Smooth muscle cell of the umbilical artery (primary cell): ENCODE measurements around the gene CD2BP2. TPM values are rescaled to one million over a fixed set of nuclear protein-coding genes. Genes with fewer than 3 reads are reported as not detected.

ENCODE experiments used
- total RNA-seq: library from RNA; depleted of rRNA; stranded (reverse); fragments of >200 nt; gene quantifications from 2 replicates; pipeline ENCODE4 v1.2.3, GENCODE V29; 2014

CD2BP2 gene
- total RNA-seq, result 27.9 and 28.5 TPM in 2 replicates

DNA sequence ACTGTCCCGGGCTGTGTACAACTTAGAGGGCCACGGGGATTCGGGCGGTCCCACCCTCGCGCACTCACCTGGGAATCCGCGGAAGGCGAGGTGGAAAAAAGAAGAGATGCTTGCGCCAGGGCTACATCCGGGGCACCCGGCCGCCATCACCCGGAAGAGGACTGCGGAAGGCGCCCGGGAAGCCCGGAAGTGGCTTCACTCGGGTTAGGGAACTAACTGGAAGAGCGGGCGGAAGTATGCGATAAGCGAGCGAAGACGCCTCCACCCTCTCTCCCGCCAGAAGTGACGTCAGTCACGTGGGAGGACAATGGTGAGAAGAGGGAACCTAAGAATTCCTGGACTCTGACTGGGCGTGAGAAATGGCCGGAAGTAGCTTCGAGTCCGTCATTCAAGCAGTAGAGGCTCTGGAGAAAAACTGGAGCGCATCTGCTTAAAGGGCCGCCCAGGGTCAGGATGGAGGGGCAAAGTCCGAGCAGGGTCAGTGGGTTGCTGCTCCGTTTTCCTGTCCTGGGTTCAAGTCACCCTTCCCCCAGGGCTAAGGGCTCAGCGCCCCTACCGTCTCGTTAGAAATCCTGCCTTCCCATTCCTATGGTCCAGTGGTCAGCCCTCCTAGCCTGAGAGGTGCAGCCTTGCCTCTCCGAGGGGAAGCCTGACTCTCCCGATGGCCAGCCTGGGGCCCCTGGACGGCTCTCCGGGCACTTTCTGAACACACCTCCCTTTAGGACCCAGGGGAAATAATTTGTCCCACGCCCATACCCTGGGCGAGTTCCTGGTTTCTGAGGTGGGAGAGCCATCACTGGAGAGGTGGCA is at the start of gene CD2BP2:
TSS of gene CD2BP2 (minus strand) at position 165 of the 810 bp plus-strand sequence. CDS start 627 bp downstream, outside the sequence.

DNA sequence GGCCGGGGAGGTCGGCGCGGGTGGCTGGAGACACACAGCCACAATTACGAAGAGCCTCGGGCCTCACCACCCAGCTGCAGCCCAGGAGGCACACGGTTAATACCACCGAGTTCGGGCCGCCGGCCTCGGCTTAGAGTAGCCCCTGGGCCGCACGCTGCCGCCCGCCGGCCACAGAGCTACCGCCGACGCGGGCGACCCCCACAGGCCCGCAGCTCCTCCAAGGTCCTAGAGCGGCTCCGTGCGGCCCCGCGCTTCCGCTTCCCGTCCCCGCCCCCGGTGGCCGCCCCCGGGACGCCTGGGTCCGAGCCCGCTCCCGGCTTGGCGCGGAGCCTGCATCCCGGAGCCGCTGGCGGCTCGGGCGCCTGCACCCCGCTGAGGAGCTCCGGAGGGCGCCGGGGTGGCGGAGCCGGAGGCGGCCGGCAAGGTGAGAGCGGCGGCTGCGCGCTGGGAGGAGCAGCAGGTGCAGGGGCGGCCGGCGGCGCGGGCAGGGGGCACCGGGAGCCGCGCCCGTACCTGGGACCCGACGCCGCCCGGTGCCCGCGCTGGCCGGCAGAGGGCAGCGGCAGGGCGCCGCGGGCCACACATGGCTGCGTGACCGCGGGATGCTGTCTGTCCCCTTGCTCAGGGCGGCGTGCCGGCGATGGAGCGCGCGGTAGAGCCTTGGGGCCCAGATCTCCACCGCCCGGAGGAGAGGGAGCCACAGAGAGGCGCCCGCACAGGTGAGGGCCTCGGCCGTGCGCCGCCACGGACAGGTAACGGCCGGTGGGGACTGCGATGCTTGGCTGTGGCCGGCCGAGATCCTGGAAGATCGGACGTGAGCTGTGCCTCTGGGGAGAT is 40.3 kb upstream of the CD2BP2 start, which contains the start of gene ZNF48:
TSS of gene ZNF48 (plus strand) at position 266 of the 837 bp plus-strand sequence. CDS start at position 641, 375 bp downstream.

DNA sequence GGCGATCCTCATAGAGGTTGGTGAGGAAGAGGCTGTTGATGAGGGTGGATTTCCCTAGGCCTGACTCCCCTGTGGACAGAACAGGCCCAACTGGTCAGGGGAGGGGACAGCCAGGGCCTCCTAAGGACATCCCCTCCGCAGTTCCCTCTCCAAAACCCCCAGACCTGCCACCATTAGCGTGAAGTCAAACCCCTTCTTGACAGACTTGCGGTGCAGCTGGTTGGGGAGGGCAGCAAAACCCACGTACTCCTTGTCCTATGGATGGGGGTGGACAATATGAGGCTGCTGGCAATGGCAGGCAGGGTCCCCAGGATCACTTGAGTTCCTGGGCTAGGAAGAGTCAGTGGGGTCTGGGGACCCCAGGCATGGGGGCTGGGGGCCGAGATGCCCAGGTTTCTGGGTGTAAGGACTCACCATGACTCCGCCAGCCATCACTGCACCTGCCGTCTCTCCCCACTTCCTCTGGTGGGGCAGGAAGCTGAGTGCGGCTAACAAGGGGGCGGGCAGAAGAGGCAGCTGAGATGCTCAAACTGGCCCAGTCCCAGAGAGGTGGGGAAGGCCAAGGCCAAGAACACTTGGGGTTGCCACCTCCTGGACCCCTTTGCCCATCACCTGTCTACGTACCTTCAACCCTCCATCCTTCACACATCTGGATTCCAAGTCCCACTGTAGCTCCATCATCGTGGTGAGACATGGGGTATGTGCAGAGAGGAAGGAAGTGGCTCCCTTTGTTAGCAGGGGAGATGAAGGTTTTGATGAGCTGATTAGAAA is 27.2 kb upstream of the CD2BP2 start, which contains the start of gene SEPTIN1:
TSS of gene SEPTIN1 (minus strand) at position 451 of the 771 bp plus-strand sequence. CDS start at position 432, 19 bp downstream.

DNA sequence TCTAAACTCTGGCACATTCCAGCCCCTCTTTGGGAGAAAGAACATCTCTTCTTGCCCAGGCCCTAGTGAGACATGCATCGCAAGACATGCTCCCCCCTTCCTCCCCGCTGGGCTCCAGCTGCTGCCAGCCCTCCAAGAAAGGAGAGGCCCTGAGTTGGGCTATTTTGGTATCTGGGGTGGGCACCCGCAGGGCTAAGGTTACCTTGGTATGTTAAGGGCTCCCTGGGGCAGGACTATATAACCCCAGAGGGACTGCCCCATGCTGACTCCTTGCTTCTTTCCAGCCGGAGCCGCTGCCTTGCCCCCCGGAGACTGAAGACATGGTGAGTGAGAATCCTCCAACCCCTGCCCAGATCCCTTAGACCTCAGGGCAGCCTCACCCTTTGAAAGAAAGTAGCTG is 19.4 kb upstream of the CD2BP2 start, which contains the start of gene MYL11:
TSS of gene MYL11 (plus strand) at position 265 of the 400 bp plus-strand sequence. CDS start at position 321, 56 bp downstream.

DNA sequence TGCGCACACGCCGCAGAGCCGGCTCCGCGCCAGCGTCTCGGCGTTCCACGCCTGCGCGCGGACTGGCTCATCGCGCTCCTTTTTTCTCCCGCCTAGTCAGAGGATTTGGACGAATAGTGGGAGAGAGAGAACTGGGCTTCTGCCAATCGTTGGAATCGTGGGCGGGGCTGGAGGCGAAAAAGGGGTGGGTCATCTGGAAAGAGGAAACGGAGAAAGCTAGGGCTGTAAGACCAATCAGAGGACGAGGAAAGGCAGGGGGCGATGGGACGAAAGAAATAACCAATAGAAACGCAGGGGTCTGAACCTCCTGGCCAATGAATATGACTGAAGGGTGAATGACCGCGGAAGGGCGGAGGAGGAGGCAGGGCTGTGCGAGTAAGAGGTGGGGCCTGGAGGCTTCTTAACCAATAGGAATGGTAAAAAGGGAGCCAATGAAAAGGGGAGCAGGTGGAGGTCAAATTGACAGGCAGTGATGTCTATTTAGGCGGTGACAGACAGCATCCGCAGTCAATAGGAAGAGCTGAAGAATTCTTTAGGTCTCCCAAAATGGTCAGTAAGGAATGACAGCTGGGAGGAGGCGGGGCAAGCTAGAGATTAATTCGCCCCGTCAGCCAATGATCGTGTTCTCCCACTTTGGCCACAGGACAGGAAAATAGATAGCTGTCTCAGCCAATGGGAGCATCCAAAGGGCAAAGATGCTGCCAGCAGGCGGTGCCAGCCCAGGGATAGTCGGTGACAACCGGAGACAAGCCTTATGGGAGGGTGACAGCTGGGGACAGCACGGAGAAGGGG is 15.5 kb upstream of the CD2BP2 start, which contains the start of gene TBC1D10B:
TSS of gene TBC1D10B (minus strand) at position 39 of the 792 bp plus-strand sequence. CDS start 311 bp downstream, outside the sequence.

Other genes starting within 250 kb of the CD2BP2 start
- gene GDPD3, start 241.8 kb downstream of the CD2BP2 start, total RNA-seq, result 0.59 and 0.78 TPM in 2 replicates
- 16.9 and 18.7 TPM in 2 replicates for gene MAPK3, start 232.1 kb downstream of the CD2BP2 start, total RNA-seq
- 0.59 and 2.4 TPM in 2 replicates for gene CORO1A, start 171.7 kb downstream of the CD2BP2 start, total RNA-seq
- gene BOLA2B, start 161.6 kb downstream of the CD2BP2 start, total RNA-seq, result 64.8 and 138 TPM in 2 replicates
- 17.3 and 25.8 TPM in 2 replicates for gene SLX1A, start 161.4 kb downstream of the CD2BP2 start, total RNA-seq
- 3.1 and 3.6 TPM in 2 replicates for gene SULT1A3, start 156.1 kb downstream of the CD2BP2 start, total RNA-seq
- gene NPIPB13, start 106.8 kb downstream of the CD2BP2 start, total RNA-seq, result 1.4 and 1.8 TPM in 2 replicates
- 26.1 and 47.7 TPM in 2 replicates for gene TBC1D10B, start 15.2 kb upstream of the CD2BP2 start, total RNA-seq
- gene MYL11, start 19.5 kb upstream of the CD2BP2 start, total RNA-seq, result not detected in 2 replicates
- 0.37 and 0.59 TPM in 2 replicates for gene SEPTIN1, start 27.3 kb upstream of the CD2BP2 start, total RNA-seq
- 8.9 and 9.6 TPM in 2 replicates for gene ZNF48, start 40.1 kb upstream of the CD2BP2 start, total RNA-seq
- gene ZNF771, start 52.3 kb upstream of the CD2BP2 start, total RNA-seq, result 12.1 and 13.1 TPM in 2 replicates
- 5.6 and 13.6 TPM in 2 replicates for gene DCTPP1, start 74.7 kb upstream of the CD2BP2 start, total RNA-seq
- 7.7 and 8.8 TPM in 2 replicates for gene SEPHS2, start 90.6 kb upstream of the CD2BP2 start, total RNA-seq
- 0.89 TPM in 1 of 2 replicates, not detected in the other for gene ITGAL, start 117.4 kb upstream of the CD2BP2 start, total RNA-seq
- gene ZNF768, start 171.3 kb upstream of the CD2BP2 start, total RNA-seq, result 12.8 and 16.0 TPM in 2 replicates
- 7.6 and 9.5 TPM in 2 replicates for gene ZNF747, start 179.6 kb upstream of the CD2BP2 start, total RNA-seq
- 4.2 and 4.8 TPM in 2 replicates for gene ZNF764, start 203.1 kb upstream of the CD2BP2 start, total RNA-seq
- gene ZNF688, start 216.4 kb upstream of the CD2BP2 start, total RNA-seq, result 4.8 and 7.6 TPM in 2 replicates
- 11.6 TPM in 2 replicates for gene ZNF785, start 230.4 kb upstream of the CD2BP2 start, total RNA-seq